ENCODE measurements around the gene AMER2.

AMER2 gene

GRCh38 chr13:25116044-25116443 lies 56.0 kb downstream of the AMER2 start:
- TF ChIP-seq CTCF (IDR thresholded peaks at IDR 0.05; ENCODE audit: low read depth, low read length): no peak
- H3K79me2 ChIP-seq (ENCODE audit: low read length): no peaks in the 10 kb centered on the region
- no peak overlapping the region for H3K9ac ChIP-seq (ENCODE audit: low read length)
- no peak overlapping the region for H3K27ac ChIP-seq (ENCODE audit: low read length)
- H3K27me3 ChIP-seq (ENCODE audit: low read depth, low read length): no peaks in the 10 kb centered on the region
- no peak overlapping the region for H2AFZ ChIP-seq (ENCODE audit: low read depth, low read length)
- no peaks in the 10 kb centered on the region for H4K20me1 ChIP-seq (ENCODE audit: insufficient read depth, low read length)
- no peaks in the 10 kb centered on the region for H3K9me3 ChIP-seq (ENCODE audit: insufficient read depth, low read length)
- H3K4me1 ChIP-seq (ENCODE audit: low read length): peaks cover 55% of the 10 kb centered on the region
- H3K4me2 ChIP-seq (ENCODE audit: low read length): no peak overlapping the region
- H3K36me3 ChIP-seq (replicated peaks; ENCODE audit: low read depth, low read length): no peaks in the 10 kb centered on the region
- no peak overlapping the region for H3K4me3 ChIP-seq (ENCODE audit: low read length)

GRCh38 chr13:25114220-25114619 lies 57.9 kb downstream of the AMER2 start:
- no peaks in the 10 kb centered on the region for H3K36me3 ChIP-seq (replicated peaks; ENCODE audit: low read depth, low read length)
- H3K27me3 ChIP-seq (ENCODE audit: low read depth, low read length): no peaks in the 10 kb centered on the region
- no peaks in the 10 kb centered on the region for H3K79me2 ChIP-seq (ENCODE audit: low read length)
- peaks cover 52% of the 10 kb centered on the region for H3K4me1 ChIP-seq (ENCODE audit: low read length)
- no peaks in the 10 kb centered on the region for H4K20me1 ChIP-seq (ENCODE audit: insufficient read depth, low read length)
- no peaks in the 10 kb centered on the region for H3K9me3 ChIP-seq (ENCODE audit: insufficient read depth, low read length)
- H2AFZ ChIP-seq (ENCODE audit: low read depth, low read length): peak overlapping the region; percentile 91
- H3K4me2 ChIP-seq (ENCODE audit: low read length): peak overlapping the region; percentile 92
- peak overlapping the region; percentile 64 for H3K4me3 ChIP-seq (ENCODE audit: low read length)
- peak overlapping the region; percentile 44 for H3K27ac ChIP-seq (ENCODE audit: low read length)
- TF ChIP-seq CTCF (IDR thresholded peaks at IDR 0.05; ENCODE audit: low read depth, low read length): peak; percentile 96
- TF ChIP-seq EZH2phosphoT487 (IDR thresholded peaks at IDR 0.05; ENCODE audit: low read depth): no peak
- H3K9ac ChIP-seq (ENCODE audit: low read length): peak overlapping the region; percentile 68

GRCh38 chr13:25112695-25113255 lies 59.3 kb downstream of the AMER2 start:
- H2AFZ ChIP-seq (ENCODE audit: low read depth, low read length): no peak overlapping the region
- H3K4me1 ChIP-seq (ENCODE audit: low read length): peaks cover 37% of the 10 kb centered on the region
- no peaks in the 10 kb centered on the region for H3K36me3 ChIP-seq (replicated peaks; ENCODE audit: low read depth, low read length)
- no peaks in the 10 kb centered on the region for H4K20me1 ChIP-seq (ENCODE audit: insufficient read depth, low read length)
- H3K27me3 ChIP-seq (ENCODE audit: low read depth, low read length): no peaks in the 10 kb centered on the region
- peak; percentile 14; the same call in 1 of the 2 replicates for TF ChIP-seq CTCF (IDR thresholded peaks at IDR 0.05; ENCODE audit: low read depth, low read length)
- no peak for TF ChIP-seq EZH2phosphoT487 (IDR thresholded peaks at IDR 0.05; ENCODE audit: low read depth)
- no peaks in the 10 kb centered on the region for H3K79me2 ChIP-seq (ENCODE audit: low read length)
- H3K27ac ChIP-seq (ENCODE audit: low read length): no peak overlapping the region
- no peak overlapping the region for H3K9ac ChIP-seq (ENCODE audit: low read length)
- no peaks in the 10 kb centered on the region for H3K9me3 ChIP-seq (ENCODE audit: insufficient read depth, low read length)
- no peak overlapping the region for H3K4me3 ChIP-seq (ENCODE audit: low read length)
- no peak overlapping the region for H3K4me2 ChIP-seq (ENCODE audit: low read length)
